GM21825 (cell line): Measurements from ENCODE around the gene JSRP1.
"Not testable (repeated sequence)": the region's sequence is repeated elsewhere in the genome, so short reads cannot be mapped to it uniquely, and the experiment has no call there.

Source experiments
- ATAC-seq: cut with Tn5 transposase; IDR thresholded peaks from one replicate; pipeline ENCODE4 v1.9.1; 2021; ENCODE audit warnings: mild to moderate bottlenecking, moderate library complexity; ENCODE audit not compliant: unreplicated experiment

Gene JSRP1

GRCh38 chr19:2282862-2283237, 26.6 kb upstream of the JSRP1 start:
- ATAC-seq, result no peak

DNA sequence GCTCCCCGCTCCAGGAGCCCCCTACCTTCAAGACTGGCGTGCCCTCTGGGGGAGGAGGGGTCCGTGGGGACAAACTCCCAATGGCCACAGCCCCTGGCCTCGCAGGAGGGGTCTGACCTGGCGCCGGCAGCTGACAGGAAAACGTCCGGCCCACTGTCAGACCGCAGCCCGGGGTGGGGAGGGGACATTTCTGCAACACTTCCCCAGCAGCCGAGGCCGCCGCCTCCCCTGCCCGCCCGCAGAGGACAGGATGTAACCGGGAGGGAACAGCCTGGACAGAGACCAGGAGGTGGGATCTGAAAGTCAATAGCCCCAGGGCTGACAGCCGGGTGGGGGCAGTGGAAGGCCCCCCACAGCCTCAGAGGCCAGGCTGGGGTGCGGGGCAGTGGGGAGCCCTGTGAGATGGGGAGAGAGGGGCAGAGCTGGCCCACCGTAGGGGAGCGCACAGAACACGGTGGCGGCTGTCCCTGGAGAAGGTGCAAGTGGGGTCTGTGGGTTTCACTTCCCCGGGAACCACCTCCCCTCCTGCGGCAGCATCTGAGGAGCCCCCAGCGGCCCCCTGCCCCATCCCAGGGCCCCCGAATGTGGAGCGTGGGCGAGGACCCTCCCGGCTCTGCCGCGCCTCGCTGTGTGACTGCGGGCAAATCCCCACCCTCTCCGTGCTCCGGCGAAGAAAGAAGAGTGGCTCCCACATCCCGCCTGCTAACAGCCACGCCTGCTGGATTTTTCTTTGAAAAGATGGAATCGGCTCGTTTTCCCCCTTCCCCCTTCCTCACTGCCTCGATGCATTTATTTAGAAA, 26.0 kb upstream of the JSRP1 start, which contains the start of gene PEAK3:
TSS of gene PEAK3 (minus strand) at position 114 of the 800 bp plus-strand sequence. CDS start 1,244 bp downstream, outside the sequence.
- ATAC-seq, result no peak

- ATAC-seq, result not testable (repeated sequence)
Measured at GRCh38 chr19:2281265-2282061, 25.2 kb upstream of the JSRP1 start.

GRCh38 chr19:2280633-2281264, 24.5 kb upstream of the JSRP1 start:
- no peak for ATAC-seq

GRCh38 chr19:2278459-2279158, 22.4 kb upstream of the JSRP1 start:
- ATAC-seq, result no peak

DNA sequence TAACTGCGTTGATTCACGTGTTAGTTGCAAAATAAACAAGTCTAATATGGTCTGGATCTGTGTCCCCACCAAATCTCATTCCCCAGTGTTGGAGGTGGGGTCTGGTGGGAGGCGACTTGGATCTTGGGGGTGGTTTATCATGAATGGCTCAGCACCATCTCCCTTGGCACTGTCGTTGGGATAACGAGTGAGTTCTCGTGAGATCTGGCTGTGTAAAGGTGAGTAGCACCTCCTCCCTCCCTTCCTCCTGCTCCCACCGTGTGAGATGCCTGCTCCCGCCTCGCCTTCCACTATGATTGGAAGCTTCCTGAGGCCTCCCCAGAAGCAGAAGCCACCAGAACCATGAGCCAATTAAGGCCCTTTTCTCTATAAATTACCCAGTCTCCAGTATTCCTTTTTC, 20.9 kb upstream of the JSRP1 start:
- ATAC-seq, result no peak

DNA sequence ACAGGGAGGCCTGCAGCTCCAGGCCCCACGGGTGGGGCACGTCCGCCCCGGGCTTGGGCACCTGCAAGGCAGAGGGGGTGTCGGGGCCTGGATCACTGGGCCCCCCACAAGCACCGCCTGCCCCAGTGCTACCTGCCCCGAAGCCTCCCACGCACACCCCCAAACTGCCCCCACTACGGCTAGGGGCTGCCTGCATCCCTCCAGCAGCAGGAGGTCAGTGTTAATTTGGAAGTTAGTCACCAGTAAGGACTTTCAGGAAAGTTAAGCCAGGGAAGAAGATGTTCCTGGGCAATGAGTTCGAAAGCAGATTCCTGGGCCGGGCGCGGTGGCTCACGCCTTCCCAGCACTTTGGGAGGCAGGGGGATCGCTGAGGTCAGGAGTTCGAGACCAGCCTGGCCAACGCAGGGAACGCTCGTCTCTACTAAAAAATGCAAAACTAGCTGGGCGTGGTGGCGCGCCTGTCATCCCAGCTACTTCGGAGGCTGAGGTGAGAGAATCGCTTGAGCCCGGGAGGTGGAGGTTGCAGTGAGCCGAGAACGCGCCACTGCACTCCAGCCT, 20.3 kb upstream of the JSRP1 start:
- no peak for ATAC-seq

- no peak for ATAC-seq
Measured at GRCh38 chr19:2275588-2276428, 19.6 kb upstream of the JSRP1 start.

DNA sequence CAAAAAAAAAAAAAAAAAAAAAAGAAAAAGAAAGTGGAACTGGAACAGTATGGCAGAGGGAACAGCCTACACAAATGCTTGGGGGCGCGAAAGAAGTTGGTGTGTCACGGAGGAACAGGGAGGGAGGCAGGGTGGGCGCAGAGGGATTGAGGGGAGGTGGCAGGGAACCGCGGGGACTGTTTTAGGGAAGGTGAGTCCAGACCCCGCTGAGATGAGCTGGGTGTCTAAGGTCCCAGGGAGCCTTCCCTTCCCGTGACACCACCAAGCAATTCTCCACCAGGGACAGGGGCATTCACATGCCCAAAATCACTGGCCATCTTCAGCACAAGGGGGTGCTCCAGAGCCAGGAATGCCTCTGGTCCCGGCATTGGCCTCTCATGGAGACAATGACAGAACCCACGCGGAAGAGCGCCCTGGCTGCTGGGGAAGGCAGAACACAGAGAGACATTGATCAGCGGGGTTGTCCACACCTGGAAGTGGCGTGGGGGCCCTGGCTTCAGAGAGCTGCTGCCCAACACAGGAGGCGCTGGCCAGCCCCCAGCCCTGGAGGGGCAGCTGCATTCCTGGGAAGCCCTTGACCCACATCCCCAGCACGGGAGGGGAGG, 18.8 kb upstream of the JSRP1 start:
- no peak for ATAC-seq

DNA sequence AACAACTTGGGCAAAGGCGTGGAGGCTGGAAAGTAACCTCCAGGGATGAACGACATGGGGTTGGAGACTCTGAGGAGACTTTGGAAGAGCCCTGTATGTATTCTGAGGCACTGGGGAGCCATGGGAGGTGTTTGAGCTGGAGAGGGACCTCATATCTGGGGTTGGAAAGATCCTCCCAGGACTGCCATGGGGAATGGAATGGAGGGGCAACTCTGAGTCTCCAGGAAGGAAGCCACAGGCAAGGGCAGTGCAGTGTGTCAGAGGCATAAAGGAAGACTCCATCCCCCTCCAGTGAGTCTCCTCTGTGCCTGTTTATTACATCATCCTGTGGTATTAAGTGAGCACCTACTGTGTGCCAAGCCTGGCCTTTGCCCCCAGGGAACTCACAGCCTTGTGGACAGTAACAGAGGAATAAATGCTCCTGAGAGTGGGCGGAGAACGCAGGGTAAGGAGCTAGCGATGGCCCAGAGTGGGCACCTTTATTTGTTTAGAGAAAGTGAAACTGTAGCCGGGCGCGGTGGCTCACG, 18.0 kb upstream of the JSRP1 start:
- ATAC-seq, result no peak

DNA sequence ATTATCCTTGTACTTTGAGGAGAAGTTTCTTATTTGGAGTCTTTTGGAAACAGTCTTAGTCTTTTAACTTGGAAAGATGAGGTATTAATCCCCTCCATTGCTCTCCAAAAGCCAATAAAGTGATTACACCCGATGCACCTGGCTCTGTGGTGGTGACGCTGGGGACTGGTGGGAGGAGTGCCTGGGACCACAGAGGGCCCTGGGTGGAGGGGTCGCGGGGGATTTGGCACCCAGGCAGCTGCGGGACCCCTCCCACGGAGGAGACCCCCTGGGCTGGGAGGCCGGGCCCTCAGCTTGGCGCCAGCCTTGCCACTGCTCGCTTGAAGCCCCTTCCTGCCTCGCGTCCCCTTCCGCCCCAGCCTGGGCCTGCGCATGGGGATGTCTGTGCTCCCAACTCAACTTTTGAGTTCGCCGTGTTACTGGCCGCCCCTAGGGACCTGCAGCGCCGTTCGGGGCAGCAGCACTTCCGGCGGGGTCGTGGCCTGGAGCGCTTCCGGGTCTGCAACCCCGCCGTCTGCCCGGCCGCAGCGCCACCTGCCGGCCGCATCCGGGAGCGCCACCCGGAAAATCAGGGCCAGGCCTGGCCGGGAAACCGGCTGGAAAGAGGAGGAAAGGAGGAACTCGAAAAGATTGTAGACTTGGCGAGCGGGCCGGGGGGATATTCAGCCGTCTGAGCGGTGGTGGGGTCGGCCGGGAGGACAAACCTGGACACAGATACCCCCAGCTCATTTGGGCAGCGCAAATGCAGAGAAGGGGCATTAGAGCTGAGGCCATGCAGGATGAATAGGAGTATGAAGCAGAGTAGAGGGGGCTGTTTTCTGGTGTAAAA, 17.4 kb upstream of the JSRP1 start:
- ATAC-seq, result peak; percentile 30

DNA sequence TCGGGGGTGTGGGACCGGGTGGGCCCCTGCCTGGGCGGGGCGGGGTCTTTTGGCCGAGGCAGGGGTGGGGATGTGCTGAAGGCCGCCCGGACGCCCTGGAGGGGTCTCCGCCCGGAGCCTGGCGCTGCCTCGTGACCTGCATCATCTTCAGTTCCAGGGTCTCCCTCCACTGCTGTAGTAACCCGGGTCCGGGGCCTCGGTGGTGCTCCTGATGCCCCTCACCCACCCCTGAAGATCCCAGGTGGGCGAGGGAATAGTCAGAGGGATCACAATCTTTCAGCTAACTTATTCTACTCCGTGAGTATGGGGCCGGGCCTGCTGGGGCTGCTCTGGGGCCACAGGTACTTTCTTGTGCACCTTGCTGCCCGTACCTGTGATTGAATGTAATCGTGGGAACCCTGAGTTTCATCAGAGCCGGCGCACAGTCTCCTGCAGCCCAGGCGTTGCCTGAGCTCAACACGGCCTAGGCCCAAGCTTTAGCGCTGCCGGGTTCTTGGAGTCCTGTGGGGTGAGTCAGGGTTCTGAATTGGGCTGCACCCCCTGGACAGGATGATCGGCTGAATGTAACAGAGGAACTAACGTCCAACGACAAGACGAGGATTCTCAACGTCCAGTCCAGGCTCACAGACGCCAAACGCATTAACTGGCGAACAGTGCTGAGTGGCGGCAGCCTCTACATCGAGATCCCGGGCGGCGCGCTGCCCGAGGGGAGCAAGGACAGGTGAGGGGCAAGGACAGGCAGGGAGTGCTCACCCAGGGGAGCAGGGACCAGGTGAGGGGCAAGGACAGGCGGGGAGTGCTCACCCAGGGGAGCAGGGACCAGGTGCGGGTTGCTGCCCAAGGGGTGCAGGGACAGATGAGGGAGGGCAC, 15.3 kb upstream of the JSRP1 start:
- ATAC-seq, result no peak

DNA sequence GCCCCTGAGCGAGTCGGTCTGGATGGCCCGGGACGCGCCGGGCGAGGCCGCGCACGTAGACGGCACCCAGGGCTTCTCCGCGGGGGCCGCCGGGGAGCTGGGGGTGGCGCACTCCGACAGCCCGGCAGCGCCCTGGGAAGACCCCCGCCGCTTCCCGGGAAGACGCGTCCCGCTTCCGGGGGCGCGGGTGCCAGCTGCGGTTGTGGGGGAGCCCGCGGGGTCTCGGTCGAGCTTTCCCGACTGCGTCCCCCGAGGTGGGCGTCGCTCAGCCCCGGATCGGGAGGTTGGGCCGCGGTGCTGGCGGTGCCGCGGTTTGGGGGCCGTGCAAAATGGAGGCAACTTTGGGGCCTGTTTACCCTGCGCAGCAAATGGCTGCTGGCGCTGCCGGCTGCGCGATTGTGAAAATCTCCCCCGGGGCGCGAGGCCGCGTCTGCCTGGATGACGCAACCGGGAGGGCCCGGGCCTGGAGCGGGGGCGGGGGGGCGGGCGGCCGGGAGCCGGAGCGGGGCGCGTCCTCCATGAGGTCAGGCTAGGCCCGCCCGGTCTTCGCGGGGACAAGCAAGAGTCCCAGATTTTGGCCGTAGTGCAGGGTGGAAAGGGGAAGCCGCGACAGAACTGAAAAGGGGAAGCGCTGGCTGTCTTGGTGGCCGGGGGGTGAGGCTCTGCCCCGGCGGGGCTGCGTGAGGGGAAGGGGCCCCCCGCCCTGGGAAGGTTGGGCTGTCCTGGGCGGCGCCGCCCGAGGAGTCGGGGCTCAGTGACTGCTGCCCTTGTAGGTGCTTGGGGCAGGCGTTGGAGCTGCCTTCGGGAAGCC, 14.4 kb upstream of the JSRP1 start:
- no peak for ATAC-seq

- no peak for ATAC-seq
Measured at GRCh38 chr19:2270157-2270422, 13.9 kb upstream of the JSRP1 start.

GRCh38 chr19:2269244-2270156, 13.3 kb upstream of the JSRP1 start:
- peak; percentile 44 for ATAC-seq

- ATAC-seq, result no peak
Measured at GRCh38 chr19:2268861-2269243, 12.6 kb upstream of the JSRP1 start.
